ENCODE data around the gene RRP36. TPM values are rescaled to one million over a fixed set of nuclear protein-coding genes. Genes with fewer than 3 reads are reported as not detected.

Gene RRP36
- total RNA-seq, 1 donor from 2014 or later, result 58.6 TPM

GRCh38 chr6:43009124-43009523, 12.3 kb upstream of the RRP36 start:
- Mint-ChIP-seq H3K4me3 (ENCODE audit: unreplicated experiment) (no peak overlapping the region), H3K27ac (ENCODE audit: unreplicated experiment) (no peak overlapping the region), H3K9me3 (ENCODE audit: low read depth) (no peaks in the 10 kb centered on the region), H3K4me1 (ENCODE audit: low read depth) (peaks cover 17% of the 10 kb centered on the region), H3K27me3 (ENCODE audit: low read depth) (no peaks in the 10 kb centered on the region), H3K36me3 (ENCODE audit: low read depth) (peaks cover 8% of the 10 kb centered on the region)
- peak; percentile 76 for TF ChIP-seq CTCF (IDR thresholded peaks at IDR 0.05)
- no peak for DNase-seq (ENCODE audit: low spot score)

- no peak overlapping the region for H3K27ac Mint-ChIP-seq (ENCODE audit: unreplicated experiment)
- no peaks in the 10 kb centered on the region for H3K27me3 Mint-ChIP-seq (ENCODE audit: low read depth)
- no peak for DNase-seq (ENCODE audit: low spot score)
- H3K9me3 Mint-ChIP-seq (ENCODE audit: low read depth), result no peaks in the 10 kb centered on the region
- H3K36me3 Mint-ChIP-seq (ENCODE audit: low read depth), result peaks cover 8% of the 10 kb centered on the region
- no peak overlapping the region for H3K4me3 Mint-ChIP-seq (ENCODE audit: unreplicated experiment)
- peaks cover 33% of the 10 kb centered on the region for H3K4me1 Mint-ChIP-seq (ENCODE audit: low read depth)
- no peak for TF ChIP-seq CTCF (IDR thresholded peaks at IDR 0.05)
Observed at GRCh38 chr6:43011207-43011606, 10.2 kb upstream of the RRP36 start.

- H3K27me3 Mint-ChIP-seq (ENCODE audit: low read depth), result no peaks in the 10 kb centered on the region
- H3K4me3 Mint-ChIP-seq (ENCODE audit: unreplicated experiment), result peak overlapping the region; percentile 96
- TF ChIP-seq CTCF (IDR thresholded peaks at IDR 0.05), result no peak
- no peaks in the 10 kb centered on the region for H3K9me3 Mint-ChIP-seq (ENCODE audit: low read depth)
- peaks cover 41% of the 10 kb centered on the region for H3K4me1 Mint-ChIP-seq (ENCODE audit: low read depth)
- no peak for DNase-seq (ENCODE audit: low spot score)
- H3K36me3 Mint-ChIP-seq (ENCODE audit: low read depth), result peaks cover 7% of the 10 kb centered on the region
- H3K27ac Mint-ChIP-seq (ENCODE audit: unreplicated experiment), result peak overlapping the region; percentile 12
Observed at GRCh38 chr6:43012364-43012763, 9.1 kb upstream of the RRP36 start.

- no peaks in the 10 kb centered on the region for H3K27me3 Mint-ChIP-seq (ENCODE audit: low read depth)
- peaks cover 47% of the 10 kb centered on the region for H3K4me1 Mint-ChIP-seq (ENCODE audit: low read depth)
- peaks cover 14% of the 10 kb centered on the region for H3K36me3 Mint-ChIP-seq (ENCODE audit: low read depth)
- peak overlapping the region; percentile 96 for H3K27ac Mint-ChIP-seq (ENCODE audit: unreplicated experiment)
- peak overlapping the region; percentile 96 for H3K4me3 Mint-ChIP-seq (ENCODE audit: unreplicated experiment)
- no peak for TF ChIP-seq CTCF (IDR thresholded peaks at IDR 0.05)
- no peaks in the 10 kb centered on the region for H3K9me3 Mint-ChIP-seq (ENCODE audit: low read depth)
- no peak for DNase-seq (ENCODE audit: low spot score)
Observed at GRCh38 chr6:43013097-43013842, 8.2 kb upstream of the RRP36 start.

GRCh38 chr6:43013843-43014433, 7.5 kb upstream of the RRP36 start, which contains the start of the genes KLHDC3 and MEA1:
TSS of gene KLHDC3 (plus strand) at chr6:43014249. CDS start at chr6:43017193, 2,944 bp downstream.
TSS of gene MEA1 (minus strand) at chr6:43013946. CDS start at chr6:43013813, 133 bp downstream.
- Mint-ChIP-seq H3K9me3 (ENCODE audit: low read depth) (no peaks in the 10 kb centered on the region), H3K36me3 (ENCODE audit: low read depth) (peaks cover 17% of the 10 kb centered on the region), H3K27ac (ENCODE audit: unreplicated experiment) (peak within 1 kb of the TSS; percentile 96), H3K4me3 (ENCODE audit: unreplicated experiment) (peak within 1 kb of the TSS; percentile 96), H3K27me3 (ENCODE audit: low read depth) (no peaks in the 10 kb centered on the region), H3K4me1 (ENCODE audit: low read depth) (peaks cover 47% of the 10 kb centered on the region)
- peak; percentile 98 for DNase-seq (ENCODE audit: low spot score)
- no peak for TF ChIP-seq CTCF (IDR thresholded peaks at IDR 0.05)
